ENCODE data around the gene SMARCD1.
A peak's percentile ranks its signal among the peaks of the same experiment; 100 is the strongest.

SMARCD1 gene

DNA sequence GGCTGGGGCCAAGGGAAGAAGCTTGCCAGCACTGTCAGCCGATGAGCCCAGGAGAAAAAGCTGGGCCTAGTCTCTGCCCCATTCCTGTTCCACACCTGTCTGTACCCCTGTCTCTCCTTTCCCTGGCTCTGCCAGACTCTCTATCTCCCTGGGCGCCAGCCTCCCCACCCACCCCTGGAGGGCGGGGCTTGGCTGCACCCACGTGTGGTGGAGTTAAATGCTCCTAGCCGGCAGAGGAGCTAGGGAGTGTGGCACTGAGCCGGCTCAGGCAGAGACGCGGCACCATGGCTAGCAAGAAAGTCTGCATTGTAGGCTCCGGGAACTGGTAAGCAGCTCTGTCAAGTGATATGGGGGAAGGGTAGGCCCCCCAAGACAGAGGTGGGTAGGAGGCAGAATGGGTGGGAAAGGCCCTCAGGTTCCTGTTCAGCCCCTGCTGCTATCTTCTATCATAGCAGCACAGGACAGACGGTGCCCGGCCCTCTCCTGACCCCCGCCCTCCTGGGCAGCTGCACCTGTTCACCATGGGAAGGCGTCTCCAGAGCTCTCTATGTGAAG is 18.7 kb downstream of the SMARCD1 start, which contains the start of gene GPD1:
Gene GPD1, plus strand, starts transcription at position 242 of the 555 bp plus-strand sequence. Its CDS starts 43 bp downstream, at position 285.
- TF ChIP-seq CTCF (conservative IDR thresholded peaks at IDR 0.05; ENCODE audit: low read length) = no peak
- H3K4me3 ChIP-seq (ENCODE audit: low read length) = no peak within 1 kb of the TSS
- peak; percentile 25 for DNase-seq (ENCODE audit: low read depth)

DNA sequence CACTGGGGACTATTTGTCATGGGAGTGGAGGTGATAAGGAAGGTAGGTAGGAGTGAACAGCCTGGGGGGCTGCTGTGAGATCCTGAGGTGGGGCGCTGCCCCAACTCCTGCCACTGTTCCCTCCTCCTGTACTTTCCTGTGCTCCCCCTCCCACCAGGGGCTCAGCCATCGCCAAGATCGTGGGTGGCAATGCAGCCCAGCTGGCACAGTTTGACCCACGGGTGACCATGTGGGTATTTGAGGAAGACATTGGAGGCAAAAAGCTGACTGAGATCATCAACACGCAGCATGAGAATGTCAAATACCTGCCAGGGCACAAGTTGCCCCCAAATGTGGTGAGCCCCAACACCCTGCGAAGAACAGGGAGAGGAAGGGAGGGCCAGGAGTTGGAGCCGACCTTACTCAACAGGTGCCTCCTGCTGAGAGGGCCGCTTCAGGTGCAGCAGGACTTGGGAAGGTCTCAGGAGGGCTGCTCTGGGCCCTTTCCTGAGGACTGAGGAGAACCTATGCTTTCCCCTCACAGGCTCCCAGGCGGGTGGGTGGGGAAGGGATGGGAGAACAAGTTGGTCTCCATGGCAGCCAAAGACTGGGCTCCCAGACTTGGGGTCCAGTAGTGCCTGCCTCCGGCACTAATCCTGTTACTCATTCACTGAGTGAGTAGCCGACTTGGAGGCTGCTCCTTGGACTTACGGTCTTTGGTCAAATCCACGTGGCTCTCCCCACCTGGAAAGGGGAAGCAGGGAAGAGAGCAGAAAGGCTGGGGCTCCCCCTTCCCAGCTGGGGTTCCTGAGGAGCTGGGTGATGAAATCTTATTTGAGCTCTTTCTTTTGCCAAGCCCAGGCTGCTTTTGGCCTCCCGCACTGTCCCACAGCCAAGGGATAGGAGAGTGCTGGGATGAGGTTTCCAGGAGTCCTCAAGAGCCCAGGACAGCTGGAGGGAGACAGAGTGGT is 19.6 kb downstream of the SMARCD1 start:
- DNase-seq (ENCODE audit: low read depth) = no peak
- no peak for TF ChIP-seq CTCF (conservative IDR thresholded peaks at IDR 0.05; ENCODE audit: low read length)
- no peak overlapping the region for H3K4me3 ChIP-seq (ENCODE audit: low read length)

DNA sequence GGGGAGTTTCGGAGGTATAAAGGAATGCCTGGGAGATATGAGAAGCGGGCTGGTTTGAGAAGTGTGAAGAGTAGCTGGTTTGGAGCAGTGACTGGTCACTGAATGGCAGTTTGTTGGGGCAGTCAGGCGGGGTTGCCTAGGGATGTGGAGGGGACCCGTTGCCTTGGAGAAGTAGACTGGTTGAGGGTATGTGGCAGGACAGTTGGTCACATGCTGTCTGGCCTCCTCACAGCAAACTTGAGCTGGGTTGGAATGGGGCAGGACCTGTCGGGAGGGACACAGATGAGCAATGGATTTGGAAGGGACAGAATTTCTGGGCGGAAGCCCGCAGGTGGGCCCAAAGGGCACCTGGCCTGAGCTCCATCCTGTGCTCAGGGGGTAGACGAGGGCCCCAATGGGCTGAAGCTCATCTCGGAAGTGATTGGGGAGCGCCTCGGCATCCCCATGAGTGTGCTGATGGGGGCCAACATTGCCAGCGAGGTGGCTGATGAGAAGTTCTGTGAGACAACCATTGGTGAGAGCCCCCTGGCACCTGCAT is 20.8 kb downstream of the SMARCD1 start:
- no peak for DNase-seq (ENCODE audit: low read depth)
- no peak overlapping the region for H3K4me3 ChIP-seq (ENCODE audit: low read length)
- no peak for TF ChIP-seq CTCF (conservative IDR thresholded peaks at IDR 0.05; ENCODE audit: low read length)

DNA sequence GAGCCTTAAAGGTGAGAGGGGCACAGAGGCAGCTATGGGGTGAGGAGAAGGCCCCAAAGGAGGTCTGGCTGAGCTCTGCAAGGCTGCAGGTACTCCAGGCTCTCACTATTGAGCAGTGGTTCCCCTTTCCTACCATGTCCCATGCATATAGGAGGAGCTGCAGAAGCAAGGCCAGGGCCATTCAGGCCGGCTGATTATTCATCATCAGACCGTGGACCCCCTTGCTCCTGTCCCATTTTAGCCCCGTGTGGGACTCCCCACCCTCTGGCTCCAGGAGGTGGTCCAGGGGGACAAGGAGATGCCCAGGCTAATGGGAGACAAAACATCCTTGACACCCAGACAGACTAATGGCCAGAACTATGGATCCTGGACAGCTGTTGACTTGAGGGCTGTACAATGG is 21.8 kb downstream of the SMARCD1 start:
- no peak for TF ChIP-seq CTCF (conservative IDR thresholded peaks at IDR 0.05; ENCODE audit: low read length)
- no peak for DNase-seq (ENCODE audit: low read depth)
- no peak overlapping the region for H3K4me3 ChIP-seq (ENCODE audit: low read length)

- TF ChIP-seq CTCF (conservative IDR thresholded peaks at IDR 0.05; ENCODE audit: low read length) = no peak
- DNase-seq (ENCODE audit: low read depth) = no peak
- H3K4me3 ChIP-seq (ENCODE audit: low read length) = no peak overlapping the region
These were observed 22.5 kb downstream of the SMARCD1 start for GRCh38 chr12:50107416-50108268.

GRCh38 chr12:50109319-50109718 is 24.2 kb downstream of the SMARCD1 start:
- DNase-seq (ENCODE audit: low read depth) = no peak
- no peak for TF ChIP-seq CTCF (conservative IDR thresholded peaks at IDR 0.05; ENCODE audit: low read length)
- H3K4me3 ChIP-seq (ENCODE audit: low read length) = no peak overlapping the region

Data from AG10803 (cell line).